DND-41 (cell line): ENCODE measurements around the gene SPTLC1.

Experiments
- EZH2 ChIP-seq: IDR thresholded peaks from 3 replicates; pipeline ENCODE4 v1.6.1; 2012; ENCODE audit warnings: borderline replicate concordance, low read depth, mild to moderate bottlenecking, moderate library complexity, low read length, inconsistent platforms; ENCODE audit not compliant: severe bottlenecking
- TF ChIP-seq, protein P1 (sequence below): IDR thresholded peaks from 2 replicates; pipeline ENCODE4 v1.5.1; 2012; ENCODE audit warnings: borderline replicate concordance, low read length, moderate library complexity, mild to moderate bottlenecking; ENCODE audit not compliant: poor library complexity, severe bottlenecking; ENCODE audit errors: extremely low read depth

DNA sequence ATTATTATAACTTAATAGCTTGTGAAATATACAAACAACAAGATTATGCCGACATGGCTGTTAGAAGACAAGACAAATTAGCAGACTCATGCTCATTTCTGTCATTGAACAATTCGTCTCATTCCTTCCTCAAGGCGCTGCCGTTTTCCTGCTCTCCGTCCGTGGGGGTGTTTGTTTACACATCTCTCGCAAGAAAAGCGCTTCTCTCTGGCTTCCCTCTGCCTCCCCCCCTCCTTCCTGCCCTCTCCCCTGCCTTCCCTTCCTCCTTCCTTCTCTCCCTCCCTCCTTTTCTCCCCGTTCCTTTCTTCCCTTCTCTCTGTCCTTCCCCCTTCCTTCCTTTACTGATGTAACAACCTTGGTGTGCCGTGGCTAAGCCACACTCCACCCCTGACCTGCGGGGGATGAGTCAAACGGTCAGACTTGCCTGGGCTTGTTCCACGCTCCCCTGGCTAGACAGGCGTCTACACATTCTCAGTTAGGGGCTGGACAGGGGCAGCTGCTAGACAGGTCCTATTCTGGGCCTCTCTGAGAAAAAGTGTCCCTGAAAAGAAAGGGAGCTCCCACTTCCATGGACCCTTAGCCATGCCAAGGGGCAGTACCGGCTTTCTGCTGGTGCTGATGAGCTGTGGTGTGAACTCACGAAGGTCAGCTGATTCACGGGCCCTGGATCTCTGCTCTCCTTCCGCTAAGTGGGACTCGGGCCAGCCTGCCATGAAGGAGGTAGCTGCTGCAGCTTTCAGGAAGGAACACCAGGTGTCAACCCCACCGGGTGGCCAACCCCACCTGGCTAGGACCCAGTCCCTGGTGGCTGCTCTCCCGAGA lies 32.0 kb upstream of the SPTLC1 start:
- TF ChIP-seq EZH2: no peak
- TF ChIP-seq, protein P1, sequence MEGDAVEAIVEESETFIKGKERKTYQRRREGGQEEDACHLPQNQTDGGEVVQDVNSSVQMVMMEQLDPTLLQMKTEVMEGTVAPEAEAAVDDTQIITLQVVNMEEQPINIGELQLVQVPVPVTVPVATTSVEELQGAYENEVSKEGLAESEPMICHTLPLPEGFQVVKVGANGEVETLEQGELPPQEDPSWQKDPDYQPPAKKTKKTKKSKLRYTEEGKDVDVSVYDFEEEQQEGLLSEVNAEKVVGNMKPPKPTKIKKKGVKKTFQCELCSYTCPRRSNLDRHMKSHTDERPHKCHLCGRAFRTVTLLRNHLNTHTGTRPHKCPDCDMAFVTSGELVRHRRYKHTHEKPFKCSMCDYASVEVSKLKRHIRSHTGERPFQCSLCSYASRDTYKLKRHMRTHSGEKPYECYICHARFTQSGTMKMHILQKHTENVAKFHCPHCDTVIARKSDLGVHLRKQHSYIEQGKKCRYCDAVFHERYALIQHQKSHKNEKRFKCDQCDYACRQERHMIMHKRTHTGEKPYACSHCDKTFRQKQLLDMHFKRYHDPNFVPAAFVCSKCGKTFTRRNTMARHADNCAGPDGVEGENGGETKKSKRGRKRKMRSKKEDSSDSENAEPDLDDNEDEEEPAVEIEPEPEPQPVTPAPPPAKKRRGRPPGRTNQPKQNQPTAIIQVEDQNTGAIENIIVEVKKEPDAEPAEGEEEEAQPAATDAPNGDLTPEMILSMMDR: no peak
